ENCODE measurements around the gene TEX12.

DNA sequence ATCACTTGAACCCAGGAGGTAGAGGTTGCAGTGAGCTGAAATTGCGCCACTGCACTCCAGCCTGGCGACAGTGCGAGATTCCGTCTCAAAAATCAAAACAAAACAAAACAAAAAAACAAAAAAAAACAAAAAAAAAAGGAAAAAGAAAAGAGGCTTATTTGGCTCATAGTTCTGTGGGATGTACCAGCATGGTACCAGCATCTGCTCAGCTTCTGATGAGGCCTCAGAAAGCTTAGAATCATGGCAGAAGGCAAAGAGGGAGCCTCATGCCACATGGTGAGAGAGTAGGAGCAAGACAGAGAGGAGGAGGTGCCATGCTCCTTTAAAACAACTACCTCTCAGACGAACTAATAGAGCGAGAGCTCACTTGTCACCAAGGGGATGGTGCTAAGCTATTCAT is 48.4 kb downstream of the TEX12 start:
- TF ChIP-seq, protein P1, sequence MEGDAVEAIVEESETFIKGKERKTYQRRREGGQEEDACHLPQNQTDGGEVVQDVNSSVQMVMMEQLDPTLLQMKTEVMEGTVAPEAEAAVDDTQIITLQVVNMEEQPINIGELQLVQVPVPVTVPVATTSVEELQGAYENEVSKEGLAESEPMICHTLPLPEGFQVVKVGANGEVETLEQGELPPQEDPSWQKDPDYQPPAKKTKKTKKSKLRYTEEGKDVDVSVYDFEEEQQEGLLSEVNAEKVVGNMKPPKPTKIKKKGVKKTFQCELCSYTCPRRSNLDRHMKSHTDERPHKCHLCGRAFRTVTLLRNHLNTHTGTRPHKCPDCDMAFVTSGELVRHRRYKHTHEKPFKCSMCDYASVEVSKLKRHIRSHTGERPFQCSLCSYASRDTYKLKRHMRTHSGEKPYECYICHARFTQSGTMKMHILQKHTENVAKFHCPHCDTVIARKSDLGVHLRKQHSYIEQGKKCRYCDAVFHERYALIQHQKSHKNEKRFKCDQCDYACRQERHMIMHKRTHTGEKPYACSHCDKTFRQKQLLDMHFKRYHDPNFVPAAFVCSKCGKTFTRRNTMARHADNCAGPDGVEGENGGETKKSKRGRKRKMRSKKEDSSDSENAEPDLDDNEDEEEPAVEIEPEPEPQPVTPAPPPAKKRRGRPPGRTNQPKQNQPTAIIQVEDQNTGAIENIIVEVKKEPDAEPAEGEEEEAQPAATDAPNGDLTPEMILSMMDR (IDR thresholded peaks at IDR 0.05; ENCODE audit: low read length) = no peak
- no peak for TF ChIP-seq EZH2 (IDR thresholded peaks at IDR 0.05; ENCODE audit: borderline replicate concordance, low read length)

All from OCI-LY1 (cell line).